ENCODE measurements around the gene LRTM2. TPM values are rescaled to one million over a fixed set of nuclear protein-coding genes. Genes with fewer than 3 reads are reported as not detected.

The LRTM2 gene
- total RNA-seq, 1 donor, result 0.10 TPM

DNA sequence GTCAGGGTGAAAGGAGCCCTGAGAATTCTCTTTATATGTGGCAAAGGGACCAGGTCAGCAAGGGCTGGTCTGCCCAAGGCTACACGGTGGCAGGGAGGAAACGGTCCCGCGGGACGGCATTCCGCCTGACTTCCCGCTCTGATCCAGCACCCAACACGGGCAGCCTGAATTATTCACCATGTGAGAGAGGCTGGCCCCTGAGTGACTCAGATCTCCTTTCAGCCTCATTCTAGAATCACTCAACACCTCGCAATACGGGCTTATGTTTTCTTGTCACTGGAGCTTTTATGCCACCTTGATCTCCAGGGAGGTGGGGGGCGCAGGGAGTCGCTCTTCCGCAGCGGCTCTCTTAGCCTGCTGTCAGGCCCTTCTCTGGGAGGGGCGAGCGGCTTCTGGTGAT is 8.5 kb downstream of the LRTM2 start:
- no peaks in the 10 kb centered on the region for H3K4me1 ChIP-seq (ENCODE audit: insufficient read depth, low read length)

DNA sequence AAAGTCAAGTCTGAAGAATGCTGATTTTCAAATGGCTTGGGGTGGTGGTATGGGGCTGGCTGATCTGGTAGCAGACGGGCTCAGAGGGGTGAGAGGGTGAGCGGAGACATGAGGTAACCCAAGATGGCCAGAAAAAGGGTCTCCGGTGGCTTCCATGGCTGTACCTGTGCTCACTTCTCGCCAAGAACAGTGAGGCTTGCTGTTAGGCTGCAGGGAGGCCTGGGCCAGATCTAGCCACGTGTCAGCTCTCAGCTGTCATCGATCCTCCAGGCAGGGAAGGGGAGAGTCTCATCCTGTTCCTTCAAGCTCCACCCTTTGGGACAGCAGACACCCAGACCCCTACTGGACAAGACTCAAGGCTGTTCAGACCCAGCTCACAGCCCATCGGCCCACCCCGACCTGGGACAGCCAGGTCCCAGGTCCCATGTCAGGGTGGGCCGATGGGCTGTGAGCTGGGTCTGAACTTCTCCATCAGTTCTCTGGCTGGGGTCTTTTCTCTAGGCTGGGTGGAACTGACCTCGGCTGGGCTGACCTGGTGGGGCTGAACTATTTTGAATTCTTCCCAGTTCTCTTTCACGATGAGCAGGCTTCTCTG is 9.0 kb downstream of the LRTM2 start:
- Histone ChIP-seq H3K27me3 (ENCODE audit: insufficient read depth, low read length) (peaks cover 4% of the 10 kb centered on the region), H3K4me3 (ENCODE audit: low read length) (no peak overlapping the region), H3K9me3 (ENCODE audit: low read depth, low read length) (no peaks in the 10 kb centered on the region), H3K4me1 (ENCODE audit: insufficient read depth, low read length) (no peaks in the 10 kb centered on the region)

More for the DNA sequence above, 8.5 kb downstream of the LRTM2 start:
- Histone ChIP-seq H3K4me3 (ENCODE audit: low read length) (no peak overlapping the region), H3K9me3 (ENCODE audit: low read depth, low read length) (no peaks in the 10 kb centered on the region), H3K27me3 (ENCODE audit: insufficient read depth, low read length) (peaks cover 4% of the 10 kb centered on the region)

DNA sequence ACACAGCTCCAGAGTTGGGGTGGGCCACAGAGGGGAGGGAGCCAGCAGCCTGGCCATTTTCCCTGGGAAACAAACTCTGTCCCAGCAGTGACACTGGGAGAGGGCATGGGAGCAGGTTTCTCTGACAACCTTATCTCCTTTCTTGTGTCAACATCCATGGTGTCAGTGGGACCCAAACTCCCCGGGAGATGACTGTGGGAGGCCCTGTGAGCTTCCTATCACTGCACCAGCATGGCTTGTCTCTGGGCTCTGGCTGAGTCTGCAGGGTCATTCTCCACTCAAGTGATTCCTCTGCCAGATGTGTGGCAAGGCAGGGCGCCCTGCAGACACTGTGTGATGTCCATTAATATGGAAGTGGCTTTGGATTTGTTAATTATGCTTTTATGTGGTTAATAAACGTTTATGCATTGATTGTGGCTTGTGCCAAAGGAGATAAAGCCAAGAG is 10.1 kb downstream of the LRTM2 start:
- Histone ChIP-seq H3K9me3 (ENCODE audit: low read depth, low read length) (no peaks in the 10 kb centered on the region), H3K4me3 (ENCODE audit: low read length) (no peak overlapping the region), H3K4me1 (ENCODE audit: insufficient read depth, low read length) (no peaks in the 10 kb centered on the region), H3K27me3 (ENCODE audit: insufficient read depth, low read length) (peaks cover 4% of the 10 kb centered on the region)

DNA sequence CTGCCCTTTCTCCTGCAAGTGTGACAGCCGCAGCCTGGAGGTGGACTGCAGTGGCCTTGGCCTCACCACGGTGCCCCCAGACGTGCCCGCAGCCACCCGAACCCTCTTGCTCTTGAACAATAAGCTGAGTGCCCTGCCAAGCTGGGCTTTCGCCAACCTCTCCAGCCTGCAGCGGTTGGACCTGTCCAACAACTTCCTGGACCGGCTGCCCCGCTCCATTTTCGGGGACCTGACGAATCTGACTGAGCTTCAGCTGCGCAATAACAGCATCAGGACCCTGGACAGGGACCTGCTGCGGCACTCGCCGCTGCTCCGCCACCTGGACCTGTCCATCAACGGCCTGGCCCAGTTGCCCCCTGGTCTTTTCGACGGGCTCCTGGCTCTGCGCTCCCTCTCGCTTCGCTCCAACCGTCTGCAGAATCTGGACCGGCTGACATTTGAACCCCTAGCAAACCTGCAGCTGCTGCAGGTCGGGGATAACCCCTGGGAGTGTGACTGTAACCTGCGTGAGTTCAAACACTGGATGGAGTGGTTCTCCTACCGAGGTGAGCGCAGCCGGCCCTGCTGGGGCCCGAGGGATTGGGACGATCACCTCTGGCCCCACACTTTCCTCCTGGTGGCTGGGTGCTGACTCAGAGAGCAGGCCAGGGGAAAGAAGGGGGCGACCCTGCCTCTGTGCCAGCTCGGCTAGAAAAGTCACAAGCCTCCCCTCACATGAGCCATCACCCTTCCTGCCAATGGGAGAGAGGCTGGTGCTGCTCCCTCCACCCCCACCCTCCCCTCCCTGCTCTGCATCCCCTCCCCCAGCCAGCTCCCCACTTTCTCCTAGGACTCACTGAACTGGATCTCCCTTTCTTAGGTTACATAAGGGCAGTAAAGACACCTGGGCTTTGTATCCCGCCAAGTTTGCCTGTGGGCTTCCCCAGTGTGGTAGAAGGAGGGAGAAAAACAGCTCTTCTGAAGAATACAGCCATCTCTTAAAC is 10.9 kb downstream of the LRTM2 start:
- no peaks in the 10 kb centered on the region for H3K4me1 ChIP-seq (ENCODE audit: insufficient read depth, low read length)
- peaks cover 4% of the 10 kb centered on the region for H3K27me3 ChIP-seq (ENCODE audit: insufficient read depth, low read length)
- H3K9me3 ChIP-seq (ENCODE audit: low read depth, low read length), result no peaks in the 10 kb centered on the region
- no peak overlapping the region for H3K4me3 ChIP-seq (ENCODE audit: low read length)

DNA sequence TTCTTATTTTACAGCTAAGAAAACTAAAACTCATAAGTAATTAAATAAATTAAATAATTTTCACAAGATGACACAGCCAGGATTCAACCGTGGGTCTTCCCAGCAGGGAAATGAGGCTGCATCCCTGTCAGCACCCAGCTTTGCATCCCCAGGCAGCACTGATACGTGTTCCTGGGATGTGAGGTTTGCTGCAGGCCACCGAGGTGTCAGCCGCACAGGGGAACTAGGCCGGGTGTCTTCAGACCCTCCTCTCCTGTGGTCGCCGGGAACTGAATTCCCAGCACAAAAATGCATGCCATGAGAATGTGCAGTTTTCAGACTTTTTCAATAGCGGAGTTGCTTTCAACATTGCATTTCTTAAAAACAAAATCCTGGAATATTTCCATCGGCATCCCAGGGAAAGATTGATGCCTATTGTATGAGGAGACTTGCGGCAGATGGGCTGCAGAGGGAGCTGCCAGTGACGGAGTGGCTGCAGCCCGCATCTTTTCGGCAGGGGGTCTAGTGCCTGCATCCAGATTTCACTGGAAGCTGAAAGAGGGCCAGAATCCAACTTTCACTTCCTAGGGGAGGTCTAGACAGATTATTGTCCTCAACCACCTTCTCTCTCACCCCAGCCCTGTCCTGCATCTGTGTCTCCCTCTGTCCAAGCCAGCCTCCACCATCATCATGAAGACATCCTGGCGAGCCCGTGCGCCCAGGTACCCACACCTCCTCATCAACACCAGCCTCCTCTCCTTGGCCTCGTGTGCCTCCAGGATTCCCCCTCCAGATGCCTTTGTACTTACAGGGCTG is 12.6 kb downstream of the LRTM2 start:
- no peak overlapping the region for H3K4me3 ChIP-seq (ENCODE audit: low read length)
- no peaks in the 10 kb centered on the region for H3K9me3 ChIP-seq (ENCODE audit: low read depth, low read length)
- peaks cover 4% of the 10 kb centered on the region for H3K27me3 ChIP-seq (ENCODE audit: insufficient read depth, low read length)
- no peaks in the 10 kb centered on the region for H3K4me1 ChIP-seq (ENCODE audit: insufficient read depth, low read length)

DNA sequence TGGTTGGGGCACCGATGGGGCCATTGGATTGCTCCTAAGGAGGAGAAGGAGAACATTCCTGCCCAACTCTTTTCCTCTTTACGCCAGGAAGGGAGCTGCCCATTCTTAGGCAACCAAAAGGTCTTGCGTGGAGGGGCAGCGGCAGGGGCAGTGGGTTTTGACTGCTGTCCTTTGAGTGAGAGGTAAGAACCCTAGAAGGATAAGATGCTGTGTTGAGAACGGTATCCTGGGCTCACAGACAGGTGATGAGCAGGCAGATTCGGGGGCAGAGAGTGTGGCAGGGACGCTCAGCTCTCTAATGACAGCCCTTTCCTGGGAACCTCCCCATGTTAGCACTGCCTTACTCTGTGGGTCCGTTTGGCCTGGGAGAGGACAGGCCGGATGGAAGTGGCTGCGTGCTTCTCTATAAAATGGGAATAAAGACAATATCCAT is 13.2 kb downstream of the LRTM2 start:
- Histone ChIP-seq H3K9me3 (ENCODE audit: low read depth, low read length) (no peaks in the 10 kb centered on the region), H3K4me3 (ENCODE audit: low read length) (no peak overlapping the region), H3K27me3 (ENCODE audit: insufficient read depth, low read length) (peaks cover 4% of the 10 kb centered on the region), H3K4me1 (ENCODE audit: insufficient read depth, low read length) (no peaks in the 10 kb centered on the region)

DNA sequence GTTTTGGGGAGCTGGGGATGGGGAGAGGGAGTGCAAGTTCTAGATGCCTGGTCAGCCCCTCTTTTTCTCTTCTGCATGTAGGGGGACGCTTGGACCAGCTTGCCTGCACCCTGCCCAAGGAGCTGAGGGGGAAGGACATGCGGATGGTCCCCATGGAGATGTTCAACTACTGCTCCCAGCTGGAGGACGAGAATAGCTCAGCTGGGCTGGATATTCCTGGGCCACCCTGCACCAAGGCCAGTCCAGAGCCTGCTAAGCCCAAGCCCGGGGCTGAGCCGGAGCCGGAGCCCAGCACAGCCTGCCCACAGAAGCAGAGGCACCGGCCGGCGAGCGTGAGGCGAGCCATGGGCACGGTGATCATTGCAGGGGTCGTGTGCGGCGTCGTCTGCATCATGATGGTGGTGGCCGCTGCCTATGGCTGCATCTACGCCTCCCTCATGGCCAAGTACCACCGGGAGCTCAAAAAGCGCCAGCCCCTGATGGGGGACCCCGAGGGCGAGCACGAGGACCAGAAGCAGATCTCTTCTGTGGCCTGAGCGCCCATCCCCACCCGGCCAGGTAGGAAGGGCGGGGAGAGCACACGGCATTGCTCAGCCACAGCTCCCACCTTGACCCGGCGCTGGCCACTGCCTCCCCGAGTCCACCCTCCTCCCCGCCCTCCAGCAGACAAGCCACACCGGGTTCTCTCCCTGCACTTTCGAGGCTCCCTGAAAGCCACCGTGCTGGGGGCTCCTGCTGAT is 14.0 kb downstream of the LRTM2 start:
- H3K4me1 ChIP-seq (ENCODE audit: insufficient read depth, low read length), result no peaks in the 10 kb centered on the region
- no peaks in the 10 kb centered on the region for H3K9me3 ChIP-seq (ENCODE audit: low read depth, low read length)
- H3K27me3 ChIP-seq (ENCODE audit: insufficient read depth, low read length), result peaks cover 4% of the 10 kb centered on the region
- H3K4me3 ChIP-seq (ENCODE audit: low read length), result no peak overlapping the region

DNA sequence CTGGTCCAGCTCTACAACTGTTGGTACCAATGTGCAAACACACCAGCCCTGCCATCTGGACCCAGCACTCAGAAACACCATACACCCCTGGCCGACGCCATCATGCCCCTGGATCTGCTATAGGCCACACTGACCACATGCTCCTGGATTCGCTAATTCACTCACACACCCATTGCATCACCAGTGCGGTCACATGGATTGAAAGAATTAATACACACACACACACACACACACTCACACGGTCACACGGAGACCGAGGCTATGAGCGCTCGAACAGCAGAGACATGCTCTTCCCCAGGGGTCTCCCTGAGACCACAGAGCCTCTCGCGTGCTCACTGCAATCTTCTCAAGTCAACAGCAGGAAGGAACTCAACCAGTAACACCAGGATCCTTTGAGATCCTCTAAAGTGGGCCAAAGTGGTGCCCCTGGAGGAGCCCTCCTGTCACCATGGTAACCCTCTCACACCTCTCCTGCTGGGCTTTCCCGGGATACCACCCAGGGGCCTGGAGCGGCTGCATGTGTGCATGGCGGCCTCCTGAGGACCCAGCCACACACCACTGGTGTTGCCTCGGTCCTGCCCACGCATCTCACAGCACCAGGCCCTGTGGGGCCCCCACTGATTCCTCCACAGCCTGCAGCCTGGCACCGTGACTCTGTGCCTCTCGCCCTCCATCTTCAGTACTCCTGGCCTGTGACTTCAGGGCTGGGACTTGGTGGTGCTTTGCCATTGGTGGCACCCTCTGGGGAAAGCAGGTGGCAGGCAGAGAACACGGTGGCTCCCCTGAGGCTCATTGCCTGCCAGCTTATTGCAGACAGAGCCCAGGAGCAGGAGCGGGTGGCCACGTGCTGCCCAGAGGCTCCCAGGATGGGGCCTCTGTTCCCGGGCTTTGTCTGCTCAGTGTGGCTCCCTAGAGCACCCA is 15.1 kb downstream of the LRTM2 start:
- Histone ChIP-seq H3K4me1 (ENCODE audit: insufficient read depth, low read length) (no peaks in the 10 kb centered on the region), H3K4me3 (ENCODE audit: low read length) (no peak overlapping the region), H3K27me3 (ENCODE audit: insufficient read depth, low read length) (peaks cover 4% of the 10 kb centered on the region), H3K9me3 (ENCODE audit: low read depth, low read length) (no peaks in the 10 kb centered on the region)

DNA sequence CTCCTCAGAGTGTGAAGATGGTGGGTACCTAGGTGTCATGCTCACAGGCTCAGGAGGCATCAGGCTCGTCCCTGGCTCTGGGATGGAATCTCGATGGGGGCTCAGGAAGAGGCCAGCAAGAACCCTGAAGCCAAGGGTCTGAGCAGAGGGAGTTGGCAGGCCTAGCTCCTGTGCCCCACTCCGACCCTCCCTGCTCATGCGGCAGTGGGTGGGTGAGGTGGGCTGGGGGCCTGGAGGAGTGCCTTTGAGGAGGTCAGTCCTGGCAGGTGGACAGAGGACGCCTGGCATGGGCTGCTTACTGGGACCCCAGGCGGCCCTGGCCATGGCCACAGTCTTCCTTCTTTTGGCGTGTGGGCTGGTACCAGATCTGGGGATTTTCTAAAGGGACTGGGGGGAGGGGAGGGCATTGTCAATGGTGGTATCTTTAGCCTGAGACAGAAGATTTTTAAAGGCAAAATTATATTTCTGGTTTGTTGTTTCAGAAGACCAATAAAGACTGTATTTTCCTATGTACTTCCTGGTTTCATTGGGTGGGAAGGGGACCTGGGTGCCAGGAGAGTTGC is 16.0 kb downstream of the LRTM2 start:
- H3K9me3 ChIP-seq (ENCODE audit: low read depth, low read length), result no peaks in the 10 kb centered on the region
- H3K4me1 ChIP-seq (ENCODE audit: insufficient read depth, low read length), result no peaks in the 10 kb centered on the region
- H3K27me3 ChIP-seq (ENCODE audit: insufficient read depth, low read length), result peaks cover 1% of the 10 kb centered on the region
- H3K4me3 ChIP-seq (ENCODE audit: low read length), result no peak overlapping the region

DNA sequence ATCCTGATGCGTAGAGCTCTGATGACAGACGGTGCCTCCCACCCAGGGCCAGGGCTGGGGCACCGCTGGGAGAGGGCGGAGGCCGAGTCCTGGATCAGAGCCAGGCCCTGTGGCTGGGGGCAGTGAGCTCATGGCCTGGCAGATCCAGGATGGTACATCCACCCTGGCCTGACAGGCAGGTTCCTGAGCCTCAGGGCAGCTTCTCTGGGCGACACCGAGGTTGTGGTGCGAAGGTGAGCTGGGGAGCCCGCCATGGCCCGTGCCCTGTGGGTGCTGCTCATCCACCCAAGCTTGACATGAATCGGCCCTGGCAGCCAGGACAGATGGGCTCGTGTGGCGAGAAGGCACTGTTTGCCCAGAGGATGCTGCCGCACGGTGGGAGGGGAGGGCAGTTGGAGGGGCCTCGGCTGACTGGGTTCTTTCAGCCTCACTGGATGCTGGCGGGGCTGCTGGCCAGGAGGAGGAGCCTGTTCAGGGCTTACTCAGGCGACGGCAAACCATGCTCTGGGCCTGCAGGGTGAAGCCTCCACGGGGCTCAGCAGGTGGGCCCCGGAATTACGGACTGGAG is 16.6 kb downstream of the LRTM2 start:
- H3K9me3 ChIP-seq (ENCODE audit: low read depth, low read length), result no peaks in the 10 kb centered on the region
- H3K27me3 ChIP-seq (ENCODE audit: insufficient read depth, low read length), result no peaks in the 10 kb centered on the region
- H3K4me1 ChIP-seq (ENCODE audit: insufficient read depth, low read length), result peaks cover 2% of the 10 kb centered on the region
- no peak overlapping the region for H3K4me3 ChIP-seq (ENCODE audit: low read length)

DNA sequence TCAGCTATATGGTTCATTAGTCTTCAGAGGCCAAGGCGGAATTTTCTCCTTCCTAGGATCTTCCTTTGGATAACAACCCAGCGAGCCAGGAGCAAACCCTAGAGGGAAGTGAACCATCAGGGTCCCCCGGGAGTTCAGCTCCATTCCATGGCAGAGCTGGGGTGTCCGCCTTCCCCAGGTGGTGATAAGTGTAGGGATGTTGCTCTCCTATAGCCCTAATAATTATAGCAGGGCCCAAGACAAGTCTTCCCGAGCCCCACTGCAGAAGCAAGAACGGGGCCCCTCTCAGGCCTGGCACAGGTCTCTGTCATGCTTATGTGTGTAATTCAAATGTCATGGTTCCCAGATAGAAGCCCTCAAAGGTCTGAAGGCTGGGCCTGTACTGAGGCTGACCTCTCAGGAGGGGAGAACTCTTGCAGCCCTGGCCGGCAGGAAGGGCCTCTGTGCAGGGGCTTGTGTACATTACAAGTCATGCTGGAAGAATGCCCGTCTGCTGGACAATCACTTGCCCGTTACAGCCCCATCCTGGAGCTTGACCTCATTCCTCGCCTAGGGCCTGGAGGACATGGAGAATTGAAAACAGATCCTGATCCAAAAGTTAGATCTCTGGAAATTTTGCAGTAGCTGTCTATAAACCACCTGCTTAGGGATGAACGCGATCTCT is 17.3 kb downstream of the LRTM2 start:
- Histone ChIP-seq H3K4me1 (ENCODE audit: insufficient read depth, low read length) (peaks cover 5% of the 10 kb centered on the region), H3K27me3 (ENCODE audit: insufficient read depth, low read length) (no peaks in the 10 kb centered on the region), H3K4me3 (ENCODE audit: low read length) (no peak overlapping the region), H3K9me3 (ENCODE audit: low read depth, low read length) (no peaks in the 10 kb centered on the region)

DNA sequence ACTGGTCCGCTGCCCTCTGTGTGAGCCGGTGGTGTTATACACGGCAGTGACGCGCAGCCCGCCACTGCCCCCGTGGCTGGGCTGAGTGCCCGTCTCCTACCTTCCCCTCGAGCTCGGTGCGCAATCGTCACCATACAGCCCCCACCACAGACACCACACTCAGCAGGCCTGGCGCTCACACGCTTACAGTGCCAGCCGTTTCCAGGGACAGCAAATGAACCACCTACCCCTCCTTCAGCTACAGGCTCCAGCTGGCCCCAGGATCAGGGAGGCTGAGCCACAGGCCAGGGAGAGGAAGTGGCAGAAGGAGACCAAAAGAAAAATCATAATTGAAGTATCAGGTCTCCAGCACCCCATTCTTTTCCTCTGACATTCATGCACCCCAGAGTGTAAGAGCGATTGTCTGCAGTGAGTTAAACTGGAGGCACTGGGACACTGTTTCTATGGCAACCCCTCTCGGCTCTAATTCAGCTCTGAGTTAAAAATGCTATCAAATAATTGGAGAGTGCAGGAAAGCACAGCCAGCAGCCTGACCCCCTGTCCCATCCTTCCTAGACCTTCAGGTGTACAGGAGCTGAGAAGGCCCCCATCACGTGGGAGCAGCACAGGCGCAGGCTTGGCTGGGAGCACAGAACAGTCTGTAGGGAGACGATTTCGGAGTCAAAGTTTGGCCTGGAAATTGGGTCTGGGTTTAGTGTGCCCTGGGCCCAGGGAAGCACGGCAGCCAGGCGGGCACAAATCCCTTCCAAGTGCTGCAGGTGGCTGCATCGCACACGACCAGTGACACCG is 18.0 kb downstream of the LRTM2 start:
- Histone ChIP-seq H3K4me1 (ENCODE audit: insufficient read depth, low read length) (peaks cover 5% of the 10 kb centered on the region), H3K9me3 (ENCODE audit: low read depth, low read length) (no peaks in the 10 kb centered on the region), H3K4me3 (ENCODE audit: low read length) (no peak overlapping the region), H3K27me3 (ENCODE audit: insufficient read depth, low read length) (no peaks in the 10 kb centered on the region)
